Measurements from ENCODE around the gene RHBDD3. TPM values are rescaled to one million over a fixed set of nuclear protein-coding genes. Genes with fewer than 3 reads are reported as not detected.

RHBDD3 gene
- total RNA-seq, 1 donor from 2014 or later = 18.0 TPM

GRCh38 chr22:29275819-29276565, 8.2 kb upstream of the RHBDD3 start:
- no peak for ATAC-seq
- intact Hi-C loops (cut with DNase I) = no loop called here
- no peak for DNase-seq (ENCODE audit: low spot score)

GRCh38 chr22:29275167-29275566, 7.4 kb upstream of the RHBDD3 start:
- intact Hi-C loops (cut with DNase I) = no loop called here
- DNase-seq (ENCODE audit: low spot score) = no peak

GRCh38 chr22:29272624-29273023, 4.8 kb upstream of the RHBDD3 start:
- DNase-seq (ENCODE audit: low spot score) = no peak
- intact Hi-C loops (cut with DNase I) = no loop called here
- no peak for ATAC-seq

More at GRCh38 chr22:29275167-29275566, 7.4 kb upstream of the RHBDD3 start:
- no peak for ATAC-seq

- ATAC-seq = no peak
- DNase-seq (ENCODE audit: low spot score) = no peak
- intact Hi-C loops (cut with DNase I) = no loop called here
These were observed 2.9 kb upstream of the RHBDD3 start for GRCh38 chr22:29270475-29271271.

- no peak for DNase-seq (ENCODE audit: low spot score)
- intact Hi-C loops (cut with DNase I) = no loop called here
These were observed 2.1 kb upstream of the RHBDD3 start for GRCh38 chr22:29269731-29270474.

GRCh38 chr22:29269230-29269604, 1.4 kb upstream of the RHBDD3 start:
- no peak for DNase-seq (ENCODE audit: low spot score)
- ATAC-seq = no peak
- intact Hi-C loops (cut with DNase I) = no loop called here

More at GRCh38 chr22:29269731-29270474, 2.1 kb upstream of the RHBDD3 start:
- ATAC-seq = no peak

GRCh38 chr22:29268511-29269229, 889 bp upstream of the RHBDD3 start:
- intact Hi-C loops (cut with DNase I) = no loop called here
- peak; percentile 82 for DNase-seq (ENCODE audit: low spot score)
- peak; percentile 61 for ATAC-seq

GRCh38 chr22:29267462-29267857, 321 bp downstream of the RHBDD3 start:
- intact Hi-C loops (cut with DNase I) = no loop called here
- ATAC-seq (no peak), DNase-seq (ENCODE audit: low spot score) (no peak)

GRCh38 chr22:29266564-29267461, 968 bp downstream of the RHBDD3 start:
- intact Hi-C loops (cut with DNase I) = no loop called here
- ATAC-seq = no peak
- DNase-seq (ENCODE audit: low spot score) = no peak

GRCh38 chr22:29265929-29266328, 1.9 kb downstream of the RHBDD3 start:
- intact Hi-C loops (cut with DNase I) = no loop called here
- no peak for ATAC-seq
- no peak for DNase-seq (ENCODE audit: low spot score)

- ATAC-seq (no peak), DNase-seq (ENCODE audit: low spot score) (no peak)
- intact Hi-C loops (cut with DNase I) = no loop called here
These were observed 2.5 kb downstream of the RHBDD3 start for GRCh38 chr22:29265305-29265704.

- intact Hi-C loops (cut with DNase I) = no loop called here
- DNase-seq (ENCODE audit: low spot score) = no peak
- ATAC-seq = no peak
These were observed 3.9 kb downstream of the RHBDD3 start for GRCh38 chr22:29263791-29264276.

- ATAC-seq = no peak
- no peak for DNase-seq (ENCODE audit: low spot score)
- intact Hi-C loops (cut with DNase I) = no loop called here
These were observed 7.0 kb downstream of the RHBDD3 start for GRCh38 chr22:29260601-29261315.

- ATAC-seq (no peak), DNase-seq (ENCODE audit: low spot score) (no peak)
- intact Hi-C loops (cut with DNase I) = no loop called here
These were observed 7.7 kb downstream of the RHBDD3 start for GRCh38 chr22:29260031-29260560.

GRCh38 chr22:29259253-29259899, 8.4 kb downstream of the RHBDD3 start:
- ATAC-seq (no peak), DNase-seq (ENCODE audit: low spot score) (no peak)
- intact Hi-C loops (cut with DNase I) = no loop called here

GRCh38 chr22:29258407-29259252, 9.2 kb downstream of the RHBDD3 start:
- intact Hi-C loops (cut with DNase I) = no loop called here

More at GRCh38 chr22:29258407-29259252, 9.2 kb downstream of the RHBDD3 start:
- DNase-seq (ENCODE audit: low spot score) = no peak
- ATAC-seq = no peak

All from sciatic nerve (tissue), 2 donors.